ENCODE data around the gene SHISA4.

SHISA4 gene

DNA sequence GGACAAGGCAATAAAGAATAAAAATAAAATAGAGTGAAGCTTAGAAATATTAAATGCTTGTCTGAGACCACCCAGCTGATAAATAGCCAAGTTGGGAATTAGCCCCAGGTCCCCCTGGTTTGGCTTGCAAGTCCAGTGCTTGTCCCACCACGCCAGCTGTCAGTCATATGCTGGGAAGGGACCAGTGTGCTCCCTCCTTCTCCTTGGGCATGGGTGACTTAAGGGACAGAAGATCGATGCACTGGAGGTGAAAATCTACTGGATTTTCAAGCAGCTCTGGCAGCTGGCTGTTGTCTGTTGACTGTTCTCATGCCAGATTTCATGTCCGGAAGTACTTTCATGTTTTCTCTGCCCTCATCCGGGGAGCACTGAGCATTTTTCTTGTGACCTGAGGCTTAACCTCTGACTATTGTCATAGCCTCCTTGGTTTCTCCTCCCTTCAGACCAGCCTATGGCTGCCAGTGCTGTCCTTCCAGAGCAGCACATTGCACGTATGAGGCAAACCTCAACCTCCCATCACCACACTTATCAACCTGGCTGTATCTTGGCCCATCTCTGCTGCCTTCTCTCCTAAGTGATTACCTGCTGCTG lies 45.2 kb downstream of the SHISA4 start:
- H3F3A ChIP-seq (ENCODE audit: insufficient read depth, low read length), result no peaks in the 10 kb centered on the region
- no peaks in the 10 kb centered on the region for H3K27me3 ChIP-seq (replicated peaks; ENCODE audit: insufficient read depth, low read length)
- TF ChIP-seq EZH2 (optimal IDR thresholded peaks at IDR 0.05; ENCODE audit: low read depth, low read length) (no peak), EZH2phosphoT487 (IDR thresholded peaks at IDR 0.05; ENCODE audit: low read length) (no peak)
- TF ChIP-seq, protein P1, sequence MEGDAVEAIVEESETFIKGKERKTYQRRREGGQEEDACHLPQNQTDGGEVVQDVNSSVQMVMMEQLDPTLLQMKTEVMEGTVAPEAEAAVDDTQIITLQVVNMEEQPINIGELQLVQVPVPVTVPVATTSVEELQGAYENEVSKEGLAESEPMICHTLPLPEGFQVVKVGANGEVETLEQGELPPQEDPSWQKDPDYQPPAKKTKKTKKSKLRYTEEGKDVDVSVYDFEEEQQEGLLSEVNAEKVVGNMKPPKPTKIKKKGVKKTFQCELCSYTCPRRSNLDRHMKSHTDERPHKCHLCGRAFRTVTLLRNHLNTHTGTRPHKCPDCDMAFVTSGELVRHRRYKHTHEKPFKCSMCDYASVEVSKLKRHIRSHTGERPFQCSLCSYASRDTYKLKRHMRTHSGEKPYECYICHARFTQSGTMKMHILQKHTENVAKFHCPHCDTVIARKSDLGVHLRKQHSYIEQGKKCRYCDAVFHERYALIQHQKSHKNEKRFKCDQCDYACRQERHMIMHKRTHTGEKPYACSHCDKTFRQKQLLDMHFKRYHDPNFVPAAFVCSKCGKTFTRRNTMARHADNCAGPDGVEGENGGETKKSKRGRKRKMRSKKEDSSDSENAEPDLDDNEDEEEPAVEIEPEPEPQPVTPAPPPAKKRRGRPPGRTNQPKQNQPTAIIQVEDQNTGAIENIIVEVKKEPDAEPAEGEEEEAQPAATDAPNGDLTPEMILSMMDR (IDR thresholded peaks at IDR 0.05; ENCODE audit: low read length), result no peak
- no peak overlapping the region for H2AFZ ChIP-seq (ENCODE audit: low read length)
- H3K4me3 ChIP-seq (ENCODE audit: low read length), result no peak overlapping the region
- H3K9me2 ChIP-seq (replicated peaks; ENCODE audit: insufficient read depth, low read length), result no peaks in the 10 kb centered on the region
- no peaks in the 10 kb centered on the region for H3K9me3 ChIP-seq (replicated peaks; ENCODE audit: insufficient read depth, low read length)
- no peak overlapping the region for H3K27ac ChIP-seq (ENCODE audit: low read length)
- no peak overlapping the region for H3K9ac ChIP-seq (ENCODE audit: low read length)
- H3K36me3 ChIP-seq (replicated peaks; ENCODE audit: insufficient read depth, low read length), result no peaks in the 10 kb centered on the region
- DNase-seq, result no peak
- H3K4me2 ChIP-seq (ENCODE audit: low read depth, low read length), result no peak overlapping the region
- H3K79me2 ChIP-seq (ENCODE audit: low read length), result no peaks in the 10 kb centered on the region
- no peaks in the 10 kb centered on the region for H3K4me1 ChIP-seq (ENCODE audit: low read length)
- no peaks in the 10 kb centered on the region for H4K20me1 ChIP-seq (ENCODE audit: insufficient read depth, low read length)

DNA sequence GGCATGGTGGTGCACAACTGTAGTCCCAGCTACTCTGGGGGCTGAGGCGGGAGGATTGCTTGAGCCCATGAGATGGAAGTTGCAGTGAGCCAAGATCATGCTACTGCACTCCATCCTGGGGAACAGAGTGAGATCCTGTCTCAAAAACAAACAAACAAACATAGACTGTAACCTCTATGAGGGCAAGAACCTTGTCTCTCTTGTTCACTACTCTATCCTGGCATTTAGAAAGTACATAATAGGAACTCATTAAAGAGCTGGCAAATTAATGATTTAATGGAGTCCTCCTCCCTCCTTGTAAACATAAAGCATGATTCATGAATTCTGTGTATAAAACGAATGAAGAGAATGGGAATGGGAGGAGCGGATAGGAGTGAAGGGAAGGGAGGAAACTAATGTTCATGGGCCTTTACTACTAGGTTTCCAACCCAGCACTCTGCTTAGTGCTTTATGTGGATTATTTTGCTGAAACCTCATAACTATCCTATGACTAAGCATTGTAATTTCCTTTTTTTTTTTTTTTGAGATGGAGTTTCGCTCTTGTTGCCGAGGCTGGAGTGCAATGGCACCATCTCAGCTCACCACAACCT lies 49.0 kb downstream of the SHISA4 start:
- no peaks in the 10 kb centered on the region for H4K20me1 ChIP-seq (ENCODE audit: insufficient read depth, low read length)
- H3K27me3 ChIP-seq (replicated peaks; ENCODE audit: insufficient read depth, low read length), result no peaks in the 10 kb centered on the region
- no peaks in the 10 kb centered on the region for H3K36me3 ChIP-seq (replicated peaks; ENCODE audit: insufficient read depth, low read length)
- H3K27ac ChIP-seq (ENCODE audit: low read length), result no peak overlapping the region
- H3K4me2 ChIP-seq (ENCODE audit: low read depth, low read length), result no peak overlapping the region
- no peaks in the 10 kb centered on the region for H3K9me3 ChIP-seq (replicated peaks; ENCODE audit: insufficient read depth, low read length)
- TF ChIP-seq EZH2 (optimal IDR thresholded peaks at IDR 0.05; ENCODE audit: low read depth, low read length), result no peak
- TF ChIP-seq, protein P1 (IDR thresholded peaks at IDR 0.05; ENCODE audit: low read length), result no peak
- no peak for TF ChIP-seq EZH2phosphoT487 (IDR thresholded peaks at IDR 0.05; ENCODE audit: low read length)
- DNase-seq, result no peak
- no peaks in the 10 kb centered on the region for H3K4me1 ChIP-seq (ENCODE audit: low read length)
- no peaks in the 10 kb centered on the region for H3K79me2 ChIP-seq (ENCODE audit: low read length)
- no peaks in the 10 kb centered on the region for H3K9me2 ChIP-seq (replicated peaks; ENCODE audit: insufficient read depth, low read length)
- H3K4me3 ChIP-seq (ENCODE audit: low read length), result no peak overlapping the region
- no peaks in the 10 kb centered on the region for H3F3A ChIP-seq (ENCODE audit: insufficient read depth, low read length)
- H2AFZ ChIP-seq (ENCODE audit: low read length), result no peak overlapping the region
- no peak overlapping the region for H3K9ac ChIP-seq (ENCODE audit: low read length)

DNA sequence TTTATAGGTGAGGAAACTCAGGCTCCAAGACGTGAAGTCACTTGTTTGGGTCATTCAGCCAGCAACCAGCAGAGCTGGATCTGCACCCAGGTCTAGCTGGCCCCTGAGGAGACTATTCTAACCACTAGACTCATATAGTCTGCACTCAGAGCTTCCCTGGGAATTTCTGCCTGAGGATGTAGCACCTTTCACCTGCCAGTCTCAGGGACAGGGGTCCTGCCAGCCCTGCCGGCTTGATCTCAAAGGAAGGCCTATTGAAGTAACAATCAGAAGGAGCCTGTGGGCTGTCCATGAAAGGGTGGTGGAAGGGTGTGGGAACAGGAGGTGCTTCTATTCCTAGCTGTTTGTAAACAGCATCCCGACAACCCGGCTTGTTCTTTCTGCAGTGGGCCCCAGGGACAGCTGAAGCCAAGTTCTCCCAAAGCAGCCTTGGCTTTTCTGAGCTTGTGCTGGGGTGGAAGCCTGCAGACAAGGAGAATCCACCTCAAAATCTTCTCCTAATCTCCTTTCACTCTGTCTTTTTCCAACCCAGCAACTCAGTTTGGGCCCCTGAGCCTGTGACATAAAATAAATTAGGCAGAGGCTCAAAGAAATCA lies 49.8 kb downstream of the SHISA4 start:
- Histone ChIP-seq H4K20me1 (ENCODE audit: insufficient read depth, low read length) (no peaks in the 10 kb centered on the region), H3K9me3 (replicated peaks; ENCODE audit: insufficient read depth, low read length) (no peaks in the 10 kb centered on the region), H3K4me3 (ENCODE audit: low read length) (no peak overlapping the region), H3K9ac (ENCODE audit: low read length) (no peak overlapping the region), H2AFZ (ENCODE audit: low read length) (no peak overlapping the region), H3K27ac (ENCODE audit: low read length) (no peak overlapping the region), H3K4me1 (ENCODE audit: low read length) (no peaks in the 10 kb centered on the region), H3K79me2 (ENCODE audit: low read length) (no peaks in the 10 kb centered on the region), H3K27me3 (replicated peaks; ENCODE audit: insufficient read depth, low read length) (no peaks in the 10 kb centered on the region), H3K4me2 (ENCODE audit: low read depth, low read length) (no peak overlapping the region), H3F3A (ENCODE audit: insufficient read depth, low read length) (no peaks in the 10 kb centered on the region), H3K36me3 (replicated peaks; ENCODE audit: insufficient read depth, low read length) (no peaks in the 10 kb centered on the region), H3K9me2 (replicated peaks; ENCODE audit: insufficient read depth, low read length) (no peaks in the 10 kb centered on the region)
- TF ChIP-seq EZH2phosphoT487 (IDR thresholded peaks at IDR 0.05; ENCODE audit: low read length) (no peak), EZH2 (optimal IDR thresholded peaks at IDR 0.05; ENCODE audit: low read depth, low read length) (no peak)
- TF ChIP-seq, protein P1 (IDR thresholded peaks at IDR 0.05; ENCODE audit: low read length), result no peak
- no peak for DNase-seq

Data from MM.1S (cell line).